ENCODE data around the gene AP1G2. TPM values are rescaled to one million over a fixed set of nuclear protein-coding genes. Genes with fewer than 3 reads are reported as not detected.
A peak's percentile ranks its signal among the peaks of the same experiment; 100 is the strongest.

AP1G2 gene
- total RNA-seq, 1 donor from 2014 or later, result 146 TPM

GRCh38 chr14:23559926-23560520 is 7.6 kb downstream of the AP1G2 start:
- ATAC-seq (no peak), DNase-seq (no peak)
- no peak for TF ChIP-seq CTCF (IDR thresholded peaks at IDR 0.05)
- peaks cover 68% of the 10 kb centered on the region for H3K36me3 ChIP-seq
- no peaks in the 10 kb centered on the region for H3K27me3 ChIP-seq (ENCODE audit: low read depth)
- no peak overlapping the region for H3K27ac ChIP-seq
- H3K4me3 ChIP-seq, result no peak overlapping the region
- peaks cover 18% of the 10 kb centered on the region for H3K4me1 ChIP-seq
- intact Hi-C loops (cut with DNase I), result loop anchor here (10.0 kb wide), 1 partner anchor 85 kb away; no protein-coding TSS in a partner anchor
- no peaks in the 10 kb centered on the region for H3K9me3 ChIP-seq

GRCh38 chr14:23559010-23559925 is 8.3 kb downstream of the AP1G2 start:
- Histone ChIP-seq H3K27ac (no peak overlapping the region), H3K27me3 (ENCODE audit: low read depth) (no peaks in the 10 kb centered on the region), H3K4me3 (no peak overlapping the region), H3K36me3 (peaks cover 61% of the 10 kb centered on the region), H3K9me3 (no peaks in the 10 kb centered on the region), H3K4me1 (peaks cover 18% of the 10 kb centered on the region)
- peak; percentile 74 for DNase-seq
- intact Hi-C loops (cut with DNase I), result no loop called here
- TF ChIP-seq CTCF (IDR thresholded peaks at IDR 0.05), result peak; percentile 88
- no peak for ATAC-seq

- intact Hi-C loops (cut with DNase I), result no loop called here
- DNase-seq, result no peak
Measured at GRCh38 chr14:23558346-23559009, 9.1 kb downstream of the AP1G2 start.

GRCh38 chr14:23557946-23558345 is 9.6 kb downstream of the AP1G2 start:
- intact Hi-C loops (cut with DNase I), result no loop called here
- ATAC-seq, result no peak
- DNase-seq, result no peak
- TF ChIP-seq CTCF (IDR thresholded peaks at IDR 0.05), result no peak
- H3K27me3 ChIP-seq (ENCODE audit: low read depth), result no peaks in the 10 kb centered on the region
- H3K9me3 ChIP-seq, result no peaks in the 10 kb centered on the region
- no peak overlapping the region for H3K27ac ChIP-seq
- H3K36me3 ChIP-seq, result peaks cover 48% of the 10 kb centered on the region
- H3K4me1 ChIP-seq, result peaks cover 18% of the 10 kb centered on the region
- no peak overlapping the region for H3K4me3 ChIP-seq

More at GRCh38 chr14:23558346-23559009, 9.1 kb downstream of the AP1G2 start:
- Histone ChIP-seq H3K4me1 (peaks cover 18% of the 10 kb centered on the region), H3K27ac (no peak overlapping the region), H3K9me3 (no peaks in the 10 kb centered on the region), H3K4me3 (no peak overlapping the region), H3K27me3 (ENCODE audit: low read depth) (no peaks in the 10 kb centered on the region), H3K36me3 (peaks cover 53% of the 10 kb centered on the region)
- no peak for TF ChIP-seq CTCF (IDR thresholded peaks at IDR 0.05)
- no peak for ATAC-seq

GRCh38 chr14:23557521-23557920 is 10.1 kb downstream of the AP1G2 start:
- Histone ChIP-seq H3K4me3 (no peak overlapping the region), H3K36me3 (peaks cover 48% of the 10 kb centered on the region), H3K4me1 (peaks cover 18% of the 10 kb centered on the region), H3K27me3 (ENCODE audit: low read depth) (no peaks in the 10 kb centered on the region), H3K9me3 (no peaks in the 10 kb centered on the region), H3K27ac (no peak overlapping the region)
- DNase-seq (no peak), ATAC-seq (no peak)
- TF ChIP-seq CTCF (IDR thresholded peaks at IDR 0.05), result no peak
- intact Hi-C loops (cut with DNase I), result no loop called here
